ENCODE data around the gene SMAD5. TPM values are rescaled to one million over a fixed set of nuclear protein-coding genes. Genes with fewer than 3 reads are reported as not detected.

The SMAD5 gene
- total and polyA plus RNA-seq, 2 of the 8 experiments (the other 6 are each of a cell fraction or from before 2014, with no cell fraction given): 30.2 to 60.5 TPM

GRCh38 chr5:136106351-136107031 is 26.2 kb upstream of the SMAD5 start:
- FAIRE-seq (no peak), DNase-seq (ENCODE audit: low read depth in 1 of 2, low spot score in 2 of 2) (no peak)
- ChIA-PET POLR2A (ENCODE audit: partially characterized antibody) (interaction anchor here (0.7 kb wide), 1 partner anchor 243 kb away, joined by 3 read pairs; no protein-coding TSS in a partner anchor), CTCF (ENCODE audit: partially characterized antibody) (interaction anchor here (0.7 to 1.1 kb wide), 2 partner anchors 8 to 625 kb away, joined by 3 to 4 read pairs; no protein-coding TSS in a partner anchor)
- Histone ChIP-seq H2BK120ac (replicated peaks; ENCODE audit: low read depth, low read length) (no peak overlapping the region), H2BK12ac (ENCODE audit: low read depth, low read length) (no peak overlapping the region), H3K36me3 (ENCODE audit: control insufficient read depth in 2 of 4, insufficient read depth in 4 of 4, low read length in 3 of 4) (no peaks in the 10 kb centered on the region), H3K23ac (ENCODE audit: insufficient read length) (no peak overlapping the region), H3K9me3 (ENCODE audit: insufficient read depth in 2 of 2, low read depth in 1 of 2, low read length in 1 of 2) (no peaks in the 10 kb centered on the region), H3K18ac (ENCODE audit: extremely low read depth, low read length) (no peak overlapping the region; the same call in 1 of the 2 replicates), H3K79me2 (ENCODE audit: control insufficient read depth in 1 of 2, insufficient read depth in 2 of 2, low read length in 2 of 2) (no peaks in the 10 kb centered on the region), H3K27ac (ENCODE audit: low read depth, low read length) (no peak overlapping the region), H3K14ac (ENCODE audit: insufficient read length) (no peak overlapping the region), H3K27me3 (replicated peaks in 1 of 4; ENCODE audit: control insufficient read depth in 3 of 4, extremely low read depth in 1 of 4, insufficient read depth in 3 of 4, low read length in 3 of 4) (no peaks in the 10 kb centered on the region; a peak in 1 of 7 replicates), H4K5ac (ENCODE audit: insufficient read length, low read depth, low read length) (no peak overlapping the region), H3K4me2 (ENCODE audit: insufficient read depth in 1 of 2, low read depth in 2 of 2, low read length in 2 of 2) (no peak overlapping the region), H2AFZ (ENCODE audit: low read length) (no peak overlapping the region), H2AK5ac (ENCODE audit: low read depth, low read length) (no peak overlapping the region), H3K4me3 (ENCODE audit: extremely low read depth in 1 of 4, insufficient read depth in 2 of 4, low read depth in 3 of 4, low read length in 4 of 4) (no peak overlapping the region), H3K4me1 (replicated peaks in 1 of 4; ENCODE audit: control insufficient read depth in 3 of 4, insufficient read depth in 4 of 4, low read length in 3 of 4) (peaks cover 0 to 9% (median 0%) of the 10 kb centered on the region in 4 experiments; a peak in 2 of 7 replicates), H2BK20ac (ENCODE audit: low read length) (0 out of 2 replicates have a peak overlapping the region, but pooled peaks have one; percentile 62), H4K8ac (ENCODE audit: extremely low read depth, insufficient read depth, low read length) (no peak overlapping the region), H3K23me2 (ENCODE audit: low read depth, low read length) (no peaks in the 10 kb centered on the region), H2BK5ac (ENCODE audit: low read depth, low read length) (no peak overlapping the region), H3K9ac (replicated peaks in 1 of 4; ENCODE audit: extremely low read depth in 1 of 4, low read depth in 3 of 4, low read length in 3 of 4) (no peak overlapping the region), H3K79me1 (ENCODE audit: low read depth, low read length) (no peaks in the 10 kb centered on the region), H3K4ac (replicated peaks; ENCODE audit: insufficient read length, low read depth, low read length) (no peak overlapping the region), H3K56ac (replicated peaks; ENCODE audit: insufficient read length, low read depth, low read length) (no peak overlapping the region), H4K20me1 (replicated peaks in 1 of 2; ENCODE audit: control insufficient read depth in 1 of 2, insufficient read depth in 2 of 2, low read length in 2 of 2) (no peaks in the 10 kb centered on the region), H4K91ac (replicated peaks; ENCODE audit: insufficient read length, low read length) (no peak overlapping the region), H2BK15ac (ENCODE audit: low read length) (no peak overlapping the region)
- TF ChIP-seq SRF (IDR thresholded peaks at IDR 0.05; ENCODE audit: low read depth, low read length) (no peak), POLR2AphosphoS5 (IDR thresholded peaks at IDR 0.05; ENCODE audit: low read depth, low read length) (peak; percentile 50; the same call in 1 of the 2 replicates), POLR2A (IDR thresholded peaks at IDR 0.05; ENCODE audit: control extremely low read depth in 1 of 2, low read depth in 2 of 2, low read length in 2 of 2) (peak in 1 of 2 experiments; percentile 54; a peak in 1 of 3 replicates), CHD1 (IDR thresholded peaks at IDR 0.05; ENCODE audit: low read depth, low read length) (no peak), TAF7 (optimal IDR thresholded peaks at IDR 0.05; ENCODE audit: borderline replicate concordance, low read depth, low read length) (peak; percentile 78), CEBPB (IDR thresholded peaks at IDR 0.05; ENCODE audit: low read depth, low read length) (no peak), ATF3 (IDR thresholded peaks at IDR 0.05; ENCODE audit: insufficient read depth, low read depth, low read length) (no peak)
- WGBS, 2 experiments (ENCODE audit: extremely low coverage in 1 of 2, insufficient coverage in 1 of 2, insufficient read length in 1 of 2, insufficient replicate concordance in 2 of 2, low coverage in 1 of 2, low lambda C conversion rate in 2 of 2, missing lambda C conversion rate in 1 of 2): 77% methylated on average over 6 of the region's 6 CpGs; no CpG with 5 or more reads in 1 of the 2 experiments

Measured in H1 (cell line).